Effector memory CD4-positive, alpha-beta T cell (primary cell): ENCODE data around the gene TMEM163.
"Not testable (repeated sequence)": the region's sequence is repeated elsewhere in the genome, so short reads cannot be mapped to it uniquely, and the experiment has no call there.

Source experiments
- DNase-seq, 3 donors: peaks; one replicate each; pipeline ENCODE4 v3.0.0-alpha.2; 2020
- H3K27ac ChIP-seq: 2 replicates; pipeline ENCODE4 v1.7.0; 2013; ENCODE audit warnings: mild to moderate bottlenecking, low read length, moderate library complexity; ENCODE audit not compliant: insufficient read depth, poor library complexity, severe bottlenecking
- H3K27me3 ChIP-seq: replicated peaks from 2 replicates; pipeline ENCODE4 v1.7.0; 2013; ENCODE audit warnings: mild to moderate bottlenecking, low read length; ENCODE audit not compliant: insufficient read depth, control insufficient read depth, poor library complexity, severe bottlenecking
- H3K36me3 ChIP-seq: 2 replicates; pipeline ENCODE4 v1.7.0; 2013; ENCODE audit warnings: mild to moderate bottlenecking, low read length, moderate library complexity; ENCODE audit not compliant: control insufficient read depth, insufficient read depth
- H3K4me1 ChIP-seq: 2 replicates; pipeline ENCODE4 v1.7.0; 2013; ENCODE audit warnings: low read length, mild to moderate bottlenecking; ENCODE audit not compliant: control insufficient read depth, insufficient read depth, poor library complexity, severe bottlenecking
- H3K4me3 ChIP-seq: 2 replicates; pipeline ENCODE4 v1.7.0; 2013; ENCODE audit warnings: low read length, low read depth, mild to moderate bottlenecking; ENCODE audit not compliant: insufficient read depth, poor library complexity, severe bottlenecking
- H3K9me3 ChIP-seq: 2 replicates; pipeline ENCODE4 v1.7.0; 2013; ENCODE audit warnings: mild to moderate bottlenecking, low read length, moderate library complexity; ENCODE audit not compliant: control insufficient read depth

TMEM163 gene

DNA sequence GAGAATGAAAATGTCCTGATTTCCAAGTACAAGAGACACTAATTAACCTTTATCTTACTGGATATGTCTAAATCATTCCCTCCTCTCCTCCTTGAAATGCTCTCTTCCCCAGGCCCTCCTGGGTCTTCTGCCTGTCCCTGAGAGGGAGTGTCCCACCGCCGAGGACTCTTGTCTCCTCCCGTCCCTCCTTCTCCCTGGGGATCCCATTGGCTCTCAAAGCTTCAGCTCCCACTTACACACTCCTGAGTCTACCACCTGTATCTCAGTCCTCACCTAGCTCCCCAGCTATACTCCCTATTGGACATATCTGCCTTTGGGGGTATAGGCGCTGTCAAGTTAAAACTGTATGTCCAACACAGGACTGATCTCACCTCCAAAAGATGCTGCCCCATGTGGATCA lies 116.1 kb downstream of the TMEM163 start:
- Histone ChIP-seq H3K9me3 (no peaks in the 10 kb centered on the region), H3K27me3 (no peaks in the 10 kb centered on the region), H3K4me3 (no peak overlapping the region), H3K27ac (no peak overlapping the region), H3K36me3 (no peaks in the 10 kb centered on the region), H3K4me1 (no peaks in the 10 kb centered on the region)
- DNase-seq = no peak

DNA sequence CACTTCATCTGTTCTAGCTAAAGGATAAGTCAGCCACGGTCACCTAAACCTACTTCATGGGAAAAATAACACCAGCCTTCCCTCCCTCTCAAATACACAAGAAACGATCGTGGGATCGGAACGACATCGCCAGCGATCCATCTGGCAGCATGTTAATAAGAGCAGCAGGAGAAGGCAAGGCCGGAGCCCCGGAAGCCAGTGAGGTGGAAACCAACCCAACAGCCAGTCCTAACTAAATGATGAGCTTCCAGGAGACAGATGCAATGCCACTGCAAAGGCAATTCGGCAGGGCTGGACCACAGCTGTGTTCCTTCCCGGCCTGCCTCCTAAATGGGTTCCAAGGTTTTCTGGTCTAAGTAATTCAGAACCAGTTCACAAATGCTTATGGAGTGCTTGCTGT lies 117.5 kb downstream of the TMEM163 start:
- no peak overlapping the region for H3K27ac ChIP-seq
- H3K4me3 ChIP-seq = no peak overlapping the region
- H3K27me3 ChIP-seq = no peaks in the 10 kb centered on the region

GRCh38 chr2:134600208-134600607 lies 118.6 kb downstream of the TMEM163 start:
- no peaks in the 10 kb centered on the region for H3K27me3 ChIP-seq
- no peaks in the 10 kb centered on the region for H3K9me3 ChIP-seq
- H3K4me3 ChIP-seq = no peak overlapping the region
- no peak overlapping the region for H3K27ac ChIP-seq
- no peaks in the 10 kb centered on the region for H3K4me1 ChIP-seq
- no peaks in the 10 kb centered on the region for H3K36me3 ChIP-seq
- DNase-seq = no peak

More for the DNA sequence above, 117.5 kb downstream of the TMEM163 start:
- DNase-seq = no peak
- Histone ChIP-seq H3K36me3 (no peaks in the 10 kb centered on the region), H3K9me3 (no peaks in the 10 kb centered on the region), H3K4me1 (no peaks in the 10 kb centered on the region)

DNA sequence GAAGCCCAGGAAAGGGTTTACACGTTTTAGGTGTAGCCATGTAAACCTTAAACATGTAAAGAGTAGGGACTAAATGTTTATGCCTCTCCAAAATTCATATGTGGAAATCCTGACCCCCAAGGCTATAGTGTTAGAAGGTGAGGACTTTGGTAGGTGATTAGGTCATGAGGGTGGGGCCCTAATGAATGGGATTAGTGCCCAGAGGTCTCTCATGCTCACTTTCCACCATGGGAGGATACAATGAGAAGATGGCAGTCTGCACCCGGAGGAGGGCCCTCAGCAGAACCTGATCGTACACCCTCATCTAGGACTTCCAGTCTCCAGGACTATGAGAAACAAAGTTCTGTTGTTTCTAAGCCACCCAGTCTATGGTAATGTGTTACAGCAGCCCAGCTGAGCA lies 119.6 kb downstream of the TMEM163 start:
- no peaks in the 10 kb centered on the region for H3K4me1 ChIP-seq
- H3K36me3 ChIP-seq = no peaks in the 10 kb centered on the region
- no peaks in the 10 kb centered on the region for H3K9me3 ChIP-seq
- no peak overlapping the region for H3K4me3 ChIP-seq
- H3K27me3 ChIP-seq = no peaks in the 10 kb centered on the region
- no peak for DNase-seq
- H3K27ac ChIP-seq = no peak overlapping the region

DNA sequence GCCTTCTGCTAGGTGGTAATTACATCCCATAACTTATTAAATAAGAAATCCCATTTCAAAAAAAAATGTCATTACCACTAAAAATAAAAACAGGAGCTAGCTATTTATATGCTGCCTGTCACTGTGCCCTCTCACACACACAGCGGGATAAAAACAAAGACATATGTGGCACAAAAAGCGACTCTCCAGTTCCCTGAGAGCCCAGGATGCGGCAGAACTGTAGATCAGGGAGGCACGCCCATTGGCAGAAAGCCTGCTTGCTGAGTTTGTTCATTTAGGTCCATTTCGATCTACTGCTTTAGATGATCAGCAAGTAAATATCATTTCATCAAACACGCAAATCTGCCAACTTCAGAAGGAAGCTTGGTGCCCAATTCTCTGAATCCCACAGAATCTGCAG lies 124.4 kb downstream of the TMEM163 start:
- Histone ChIP-seq H3K27me3 (no peaks in the 10 kb centered on the region), H3K9me3 (peaks cover 8% of the 10 kb centered on the region), H3K27ac (no peak overlapping the region), H3K4me1 (no peaks in the 10 kb centered on the region), H3K4me3 (no peak overlapping the region), H3K36me3 (no peaks in the 10 kb centered on the region)
- no peak for DNase-seq

- no peaks in the 10 kb centered on the region for H3K4me1 ChIP-seq
- peaks cover 8% of the 10 kb centered on the region for H3K9me3 ChIP-seq
- no peaks in the 10 kb centered on the region for H3K27me3 ChIP-seq
- H3K27ac ChIP-seq = no peak overlapping the region
- no peak overlapping the region for H3K4me3 ChIP-seq
- no peak for DNase-seq
- H3K36me3 ChIP-seq = no peaks in the 10 kb centered on the region
Observed at GRCh38 chr2:134593519-134593918, 125.3 kb downstream of the TMEM163 start.

GRCh38 chr2:134592377-134592776 lies 126.4 kb downstream of the TMEM163 start:
- no peak overlapping the region for H3K4me3 ChIP-seq
- H3K27me3 ChIP-seq = no peaks in the 10 kb centered on the region
- H3K36me3 ChIP-seq = no peaks in the 10 kb centered on the region
- peaks cover 8% of the 10 kb centered on the region for H3K9me3 ChIP-seq
- H3K4me1 ChIP-seq = no peaks in the 10 kb centered on the region
- H3K27ac ChIP-seq = no peak overlapping the region
- DNase-seq = no peak

- Histone ChIP-seq H3K27me3 (no peaks in the 10 kb centered on the region), H3K36me3 (no peaks in the 10 kb centered on the region), H3K27ac (no peak overlapping the region), H3K9me3 (peaks cover 8% of the 10 kb centered on the region), H3K4me3 (no peak overlapping the region), H3K4me1 (no peaks in the 10 kb centered on the region)
- DNase-seq = no peak
Observed at GRCh38 chr2:134591526-134591925, 127.3 kb downstream of the TMEM163 start.

- Histone ChIP-seq H3K9me3 (peaks cover 8% of the 10 kb centered on the region), H3K4me1 (no peaks in the 10 kb centered on the region), H3K27me3 (no peaks in the 10 kb centered on the region), H3K36me3 (no peaks in the 10 kb centered on the region), H3K4me3 (no peak overlapping the region), H3K27ac (no peak overlapping the region)
- DNase-seq = no peak
Observed at GRCh38 chr2:134590679-134591078, 128.1 kb downstream of the TMEM163 start.

- not testable (repeated sequence) for H3K27me3 ChIP-seq, H3K4me3 ChIP-seq, H3K36me3 ChIP-seq, DNase-seq, H3K9me3 ChIP-seq, H3K4me1 ChIP-seq, H3K27ac ChIP-seq
Observed at GRCh38 chr2:134589171-134590083, 129.4 kb downstream of the TMEM163 start.
